Measurements from ENCODE around the gene EHD4. TPM values are rescaled to one million over a fixed set of nuclear protein-coding genes. Genes with fewer than 3 reads are reported as not detected.

The EHD4 gene
- total RNA-seq, 1 donor from 2014 or later, result 42.6 TPM

DNA sequence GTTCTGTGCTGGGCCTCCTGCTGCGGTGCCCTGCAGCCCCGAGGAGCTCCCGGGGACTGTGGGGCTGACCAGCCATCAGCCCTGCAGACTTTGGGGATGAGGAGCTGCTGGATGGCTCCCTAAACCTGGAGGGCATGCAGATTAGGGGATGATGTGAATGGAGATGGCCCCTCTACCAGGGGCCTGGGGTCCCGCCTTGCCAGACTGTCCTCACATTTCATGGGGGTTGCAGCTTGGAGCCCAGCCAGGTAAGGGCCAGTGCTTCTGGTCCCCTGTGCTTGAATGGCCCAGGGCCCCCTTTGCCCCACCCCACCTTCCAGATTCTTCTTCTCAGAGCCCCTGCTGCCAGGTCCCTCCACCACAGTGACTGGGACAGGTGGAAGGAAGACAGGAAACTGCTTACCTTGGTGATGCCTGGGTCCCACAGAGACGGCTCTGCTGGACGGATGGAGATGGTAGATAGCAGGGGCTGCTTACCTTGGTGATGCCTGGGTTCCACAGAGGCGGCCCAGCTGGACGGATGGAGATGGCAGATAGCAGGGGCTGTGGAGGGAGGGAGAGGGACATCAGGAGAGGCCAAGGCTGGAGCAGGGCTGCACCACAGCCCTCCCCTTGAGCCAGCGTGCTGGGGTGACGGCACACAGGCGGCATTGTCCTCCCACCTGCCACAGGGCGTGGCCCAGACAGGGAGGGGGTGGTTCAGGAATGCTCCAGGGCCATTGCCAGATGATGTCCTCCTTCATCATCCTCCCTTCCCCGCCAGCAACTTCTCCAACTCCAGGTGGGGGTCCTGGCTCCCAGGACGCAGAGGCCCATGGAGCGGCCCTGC is 78.7 kb downstream of the EHD4 start, which contains the start of gene SPTBN5:
TSS of gene SPTBN5 (minus strand) at position 632 of the 829 bp plus-strand sequence. CDS start at position 76, 556 bp downstream.
- no peak for ATAC-seq (ENCODE audit: low read depth)
- ChIA-PET POLR2A (interaction anchor here (1.0 to 2.5 kb wide), 4 partner anchors 11 to 81 kb away, joined by 3 to 8 read pairs (median 4); partner anchors contain the start of gene EHD4), CTCF (interaction anchor here (0.8 to 2.4 kb wide), 4 partner anchors 11 to 120 kb away, joined by 4 to 9 read pairs (median 5); partner anchors contain the start of gene MAPKBP1)
- Mint-ChIP-seq H3K27me3 (no peaks in the 10 kb centered on the region), H3K4me1 (peaks cover 54% of the 10 kb centered on the region), H3K4me3 (peak within 1 kb of the TSS; percentile 79), H3K36me3 (ENCODE audit: low read depth) (peaks cover 11% of the 10 kb centered on the region), H3K27ac (peak within 1 kb of the TSS; percentile 81), H3K9me3 (no peaks in the 10 kb centered on the region)
- intact Hi-C loops (cut with micrococcal nuclease), result loop anchor here (2.0 kb wide), 2 partner anchors 35 to 65 kb away; partner anchors contain the start of gene JMJD7
- no peak for DNase-seq
- TF ChIP-seq, protein P1, sequence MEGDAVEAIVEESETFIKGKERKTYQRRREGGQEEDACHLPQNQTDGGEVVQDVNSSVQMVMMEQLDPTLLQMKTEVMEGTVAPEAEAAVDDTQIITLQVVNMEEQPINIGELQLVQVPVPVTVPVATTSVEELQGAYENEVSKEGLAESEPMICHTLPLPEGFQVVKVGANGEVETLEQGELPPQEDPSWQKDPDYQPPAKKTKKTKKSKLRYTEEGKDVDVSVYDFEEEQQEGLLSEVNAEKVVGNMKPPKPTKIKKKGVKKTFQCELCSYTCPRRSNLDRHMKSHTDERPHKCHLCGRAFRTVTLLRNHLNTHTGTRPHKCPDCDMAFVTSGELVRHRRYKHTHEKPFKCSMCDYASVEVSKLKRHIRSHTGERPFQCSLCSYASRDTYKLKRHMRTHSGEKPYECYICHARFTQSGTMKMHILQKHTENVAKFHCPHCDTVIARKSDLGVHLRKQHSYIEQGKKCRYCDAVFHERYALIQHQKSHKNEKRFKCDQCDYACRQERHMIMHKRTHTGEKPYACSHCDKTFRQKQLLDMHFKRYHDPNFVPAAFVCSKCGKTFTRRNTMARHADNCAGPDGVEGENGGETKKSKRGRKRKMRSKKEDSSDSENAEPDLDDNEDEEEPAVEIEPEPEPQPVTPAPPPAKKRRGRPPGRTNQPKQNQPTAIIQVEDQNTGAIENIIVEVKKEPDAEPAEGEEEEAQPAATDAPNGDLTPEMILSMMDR (IDR thresholded peaks at IDR 0.05), result no peak

DNA sequence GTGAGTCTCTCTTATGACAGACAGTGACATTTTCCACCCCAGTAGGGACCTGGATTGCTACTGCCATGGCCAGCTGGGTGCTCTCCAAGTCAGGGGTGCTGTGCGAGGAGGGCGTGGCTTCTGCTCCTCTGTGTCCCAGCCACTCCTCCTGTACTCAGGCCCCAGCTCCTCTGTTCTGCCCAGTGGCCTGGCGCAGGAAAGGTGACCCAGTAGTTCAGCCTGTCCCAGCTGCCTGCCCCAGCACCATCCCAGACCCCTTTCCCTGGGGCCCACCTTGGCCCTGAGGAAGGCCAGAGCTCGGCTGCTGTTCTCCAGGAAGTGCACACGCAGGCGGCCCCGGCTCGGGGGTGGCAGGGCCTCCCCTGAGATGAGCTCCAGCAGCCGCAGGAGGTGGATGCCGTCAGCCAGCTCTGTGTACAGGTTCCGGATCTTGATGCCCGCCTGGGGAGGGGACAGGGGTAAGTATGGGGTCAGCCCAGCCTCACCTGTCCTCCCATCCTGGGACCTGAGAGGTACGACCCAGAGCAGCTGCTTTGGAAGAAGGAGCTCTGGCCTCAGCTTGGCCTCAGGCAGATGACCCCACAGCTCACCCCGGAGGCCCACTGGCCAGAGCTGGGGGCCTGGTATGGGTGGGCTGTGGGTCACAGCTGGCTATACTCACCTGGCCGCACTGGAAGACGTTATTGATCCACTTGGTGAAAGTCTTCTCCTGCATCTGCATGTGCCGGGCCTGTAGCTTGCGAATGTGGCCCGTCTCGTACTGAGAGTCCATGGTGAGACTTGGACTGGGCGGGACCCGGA is 79.5 kb downstream of the EHD4 start:
- ChIA-PET CTCF (interaction anchor here (0.6 to 2.4 kb wide), 6 partner anchors 9 to 119 kb away, joined by 3 to 9 read pairs (median 4); partner anchors contain the start of gene MAPKBP1), POLR2A (interaction anchor here (0.8 to 2.5 kb wide), 3 partner anchors 11 to 36 kb away, joined by 3 to 8 read pairs (median 3); no protein-coding TSS in a partner anchor)
- Mint-ChIP-seq H3K27ac (peak overlapping the region; percentile 46), H3K36me3 (ENCODE audit: low read depth) (peaks cover 6% of the 10 kb centered on the region), H3K27me3 (no peaks in the 10 kb centered on the region), H3K4me1 (peaks cover 62% of the 10 kb centered on the region), H3K9me3 (no peaks in the 10 kb centered on the region), H3K4me3 (no peak overlapping the region)
- TF ChIP-seq, protein P1 (IDR thresholded peaks at IDR 0.05), result no peak
- intact Hi-C loops (cut with micrococcal nuclease), result no loop called here
- DNase-seq, result no peak
- no peak for ATAC-seq (ENCODE audit: low read depth)

DNA sequence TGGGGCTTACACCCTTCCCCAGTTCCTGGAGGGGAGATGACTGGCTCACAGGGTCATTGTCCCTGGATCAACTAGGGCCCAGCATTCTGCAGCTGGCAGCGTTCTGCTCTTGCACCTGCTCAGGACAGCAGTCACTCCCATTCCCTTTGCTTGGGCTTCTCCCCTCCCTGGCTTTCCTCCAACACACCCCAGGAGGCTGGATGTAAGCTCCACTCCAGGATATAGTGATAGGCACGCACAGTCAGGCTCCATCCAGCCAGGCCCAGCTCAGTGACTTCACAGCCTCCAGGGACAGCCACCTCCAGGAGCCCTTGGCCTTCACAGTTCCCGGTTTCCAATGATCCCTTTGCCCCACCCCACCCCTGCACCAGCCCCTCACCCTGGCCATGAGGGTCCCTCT is 80.4 kb downstream of the EHD4 start:
- TF ChIP-seq, protein P1 (IDR thresholded peaks at IDR 0.05), result no peak
- Mint-ChIP-seq H3K4me1 (peaks cover 66% of the 10 kb centered on the region), H3K4me3 (no peak overlapping the region), H3K9me3 (no peaks in the 10 kb centered on the region), H3K36me3 (ENCODE audit: low read depth) (no peaks in the 10 kb centered on the region), H3K27ac (no peak overlapping the region), H3K27me3 (no peaks in the 10 kb centered on the region)
- no peak for ATAC-seq (ENCODE audit: low read depth)
- DNase-seq, result no peak
- intact Hi-C loops (cut with micrococcal nuclease), result no loop called here
- ChIA-PET CTCF (interaction anchor here (1.8 to 2.4 kb wide), 3 partner anchors 10 to 118 kb away, joined by 4 to 9 read pairs (median 4); partner anchors contain the start of gene MAPKBP1), POLR2A (interaction anchor here (0.5 to 0.8 kb wide), 2 partner anchors 11 to 562 kb away, joined by 3 to 4 read pairs; no protein-coding TSS in a partner anchor)

DNA sequence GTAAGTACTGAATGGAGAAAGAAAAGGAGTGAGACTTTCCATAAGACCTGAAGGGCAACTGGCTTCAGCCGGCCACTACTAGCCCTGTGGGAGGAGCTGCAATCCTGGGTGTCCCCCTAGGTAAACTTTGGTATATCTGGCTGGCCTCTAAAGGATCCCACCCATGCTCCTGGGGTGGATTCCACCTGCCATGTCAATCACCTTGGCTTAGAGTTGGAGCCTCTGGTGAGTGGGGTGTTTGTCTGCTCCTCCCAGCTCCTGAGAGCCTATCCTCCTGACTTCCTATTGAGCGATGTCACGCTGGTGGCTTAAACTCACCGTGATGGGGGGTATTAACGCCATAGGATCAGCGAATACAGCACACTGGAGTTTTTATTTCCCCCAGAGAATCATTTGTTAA is 81.1 kb downstream of the EHD4 start:
- Mint-ChIP-seq H3K27me3 (no peaks in the 10 kb centered on the region), H3K4me3 (no peak overlapping the region), H3K27ac (no peak overlapping the region), H3K4me1 (peaks cover 65% of the 10 kb centered on the region), H3K9me3 (no peaks in the 10 kb centered on the region), H3K36me3 (ENCODE audit: low read depth) (no peaks in the 10 kb centered on the region)
- DNase-seq (no peak), ATAC-seq (ENCODE audit: low read depth) (no peak)
- intact Hi-C loops (cut with micrococcal nuclease), result no loop called here
- TF ChIP-seq, protein P1 (IDR thresholded peaks at IDR 0.05), result no peak
- CTCF ChIA-PET, result no interaction called here
- POLR2A ChIA-PET, result interaction anchor here (0.5 kb wide), 1 partner anchor 561 kb away, joined by 4 read pairs; no protein-coding TSS in a partner anchor
